ENCODE data around the gene SRGAP1. TPM values are rescaled to one million over a fixed set of nuclear protein-coding genes. Genes with fewer than 3 reads are reported as not detected.

The SRGAP1 gene
- polyA plus RNA-seq, 4 donors, result 2.2 to 8.5 (median 4.0) TPM

- 79 to 91% (median 88%) methylated on average over 1 of the region's 1 CpG for WGBS, 3 donors
- H3K27ac ChIP-seq (ENCODE audit: low read depth in 1 of 3, low read length in 2 of 3), result no peak overlapping the region
- FAIRE-seq, result no peak
- no peaks in the 10 kb centered on the region for H3K9me3 ChIP-seq (ENCODE audit: control insufficient read depth in 2 of 2, insufficient read depth in 1 of 2, low read depth in 1 of 2, low read length in 1 of 2)
- no peak for DNase-seq
- H3K4me3 ChIP-seq (ENCODE audit: low read depth in 1 of 3, low read length in 3 of 3), result no peak overlapping the region
- peaks cover 0 to 5% (median 0%) of the 10 kb centered on the region in 3 donors for H3K4me1 ChIP-seq (ENCODE audit: control insufficient read depth in 3 of 3, insufficient read depth in 2 of 3, low read depth in 1 of 3, low read length in 2 of 3)
- no peaks in the 10 kb centered on the region for H3K36me3 ChIP-seq (ENCODE audit: control insufficient read depth in 3 of 3, insufficient read depth in 2 of 3, low read depth in 1 of 3, low read length in 3 of 3)
- no peaks in the 10 kb centered on the region for H3K27me3 ChIP-seq (ENCODE audit: control insufficient read depth in 3 of 3, insufficient read depth in 3 of 3, low read length in 3 of 3)
Observed at GRCh38 chr12:63931703-63932102, 87.2 kb downstream of the SRGAP1 start.

- peaks cover 0 to 6% (median 0%) of the 10 kb centered on the region in 3 donors for H3K36me3 ChIP-seq (ENCODE audit: control insufficient read depth in 3 of 3, insufficient read depth in 2 of 3, low read depth in 1 of 3, low read length in 3 of 3)
- no peak overlapping the region for H3K27ac ChIP-seq (ENCODE audit: low read depth in 1 of 3, low read length in 2 of 3)
- H3K4me3 ChIP-seq (ENCODE audit: low read depth in 1 of 3, low read length in 3 of 3), result no peak overlapping the region
- DNase-seq (no peak), FAIRE-seq (no peak)
- WGBS, 3 donors, result 84 to 90% (median 84%) methylated on average over 7 of the region's 7 CpGs
- H3K4me1 ChIP-seq (ENCODE audit: control insufficient read depth in 3 of 3, insufficient read depth in 2 of 3, low read depth in 1 of 3, low read length in 2 of 3), result peaks cover 0 to 10% (median 0%) of the 10 kb centered on the region in 3 donors
- no peaks in the 10 kb centered on the region for H3K9me3 ChIP-seq (ENCODE audit: control insufficient read depth in 2 of 2, insufficient read depth in 1 of 2, low read depth in 1 of 2, low read length in 1 of 2)
- H3K27me3 ChIP-seq (ENCODE audit: control insufficient read depth in 3 of 3, insufficient read depth in 3 of 3, low read length in 3 of 3), result no peaks in the 10 kb centered on the region
Observed at GRCh38 chr12:63934936-63935335, 90.4 kb downstream of the SRGAP1 start.

GRCh38 chr12:63935361-63935760 is 90.9 kb downstream of the SRGAP1 start:
- peaks cover 0 to 6% (median 0%) of the 10 kb centered on the region in 3 donors for H3K36me3 ChIP-seq (ENCODE audit: control insufficient read depth in 3 of 3, insufficient read depth in 2 of 3, low read depth in 1 of 3, low read length in 3 of 3)
- no peaks in the 10 kb centered on the region for H3K27me3 ChIP-seq (ENCODE audit: control insufficient read depth in 3 of 3, insufficient read depth in 3 of 3, low read length in 3 of 3)
- DNase-seq (no peak), FAIRE-seq (no peak)
- H3K27ac ChIP-seq (ENCODE audit: low read depth in 1 of 3, low read length in 2 of 3), result no peak overlapping the region
- H3K4me1 ChIP-seq (ENCODE audit: control insufficient read depth in 3 of 3, insufficient read depth in 2 of 3, low read depth in 1 of 3, low read length in 2 of 3), result peaks cover 0 to 11% (median 0%) of the 10 kb centered on the region in 3 donors
- no peaks in the 10 kb centered on the region for H3K9me3 ChIP-seq (ENCODE audit: control insufficient read depth in 2 of 2, insufficient read depth in 1 of 2, low read depth in 1 of 2, low read length in 1 of 2)
- H3K4me3 ChIP-seq (ENCODE audit: low read depth in 1 of 3, low read length in 3 of 3), result no peak overlapping the region

- WGBS, 3 donors, result 86 to 92% (median 88%) methylated on average over 12 of the region's 12 CpGs
- no peaks in the 10 kb centered on the region for H3K27me3 ChIP-seq (ENCODE audit: control insufficient read depth in 3 of 3, insufficient read depth in 3 of 3, low read length in 3 of 3)
- peaks cover 0 to 6% (median 0%) of the 10 kb centered on the region in 3 donors for H3K36me3 ChIP-seq (ENCODE audit: control insufficient read depth in 3 of 3, insufficient read depth in 2 of 3, low read depth in 1 of 3, low read length in 3 of 3)
- H3K9me3 ChIP-seq (ENCODE audit: control insufficient read depth in 2 of 2, insufficient read depth in 1 of 2, low read depth in 1 of 2, low read length in 1 of 2), result no peaks in the 10 kb centered on the region
- FAIRE-seq, result no peak
- peaks cover 0 to 15% (median 0%) of the 10 kb centered on the region in 3 donors for H3K4me1 ChIP-seq (ENCODE audit: control insufficient read depth in 3 of 3, insufficient read depth in 2 of 3, low read depth in 1 of 3, low read length in 2 of 3)
- H3K4me3 ChIP-seq (ENCODE audit: low read depth in 1 of 3, low read length in 3 of 3), result no peak overlapping the region
- no peak overlapping the region for H3K27ac ChIP-seq (ENCODE audit: low read depth in 1 of 3, low read length in 2 of 3)
- DNase-seq, result no peak
Observed at GRCh38 chr12:63937378-63938316, 93.1 kb downstream of the SRGAP1 start.

GRCh38 chr12:63940310-63941005 is 96.0 kb downstream of the SRGAP1 start:
- DNase-seq, result no peak
- H3K4me1 ChIP-seq (ENCODE audit: control insufficient read depth in 3 of 3, insufficient read depth in 2 of 3, low read depth in 1 of 3, low read length in 2 of 3), result peaks cover 0 to 23% (median 0%) of the 10 kb centered on the region in 3 donors
- no peaks in the 10 kb centered on the region for H3K27me3 ChIP-seq (ENCODE audit: control insufficient read depth in 3 of 3, insufficient read depth in 3 of 3, low read length in 3 of 3)
- 37 to 66% (median 58%) methylated on average over 7 of the region's 7 CpGs for WGBS, 3 donors
- no peak overlapping the region for H3K4me3 ChIP-seq (ENCODE audit: low read depth in 1 of 3, low read length in 3 of 3)
- FAIRE-seq, result no peak
- no peaks in the 10 kb centered on the region for H3K9me3 ChIP-seq (ENCODE audit: control insufficient read depth in 2 of 2, insufficient read depth in 1 of 2, low read depth in 1 of 2, low read length in 1 of 2)
- H3K27ac ChIP-seq (ENCODE audit: low read depth in 1 of 3, low read length in 2 of 3), result peak overlapping the region in 1 of 3 donors; percentile 1
- peaks cover 0 to 9% (median 0%) of the 10 kb centered on the region in 3 donors for H3K36me3 ChIP-seq (ENCODE audit: control insufficient read depth in 3 of 3, insufficient read depth in 2 of 3, low read depth in 1 of 3, low read length in 3 of 3)

GRCh38 chr12:63941166-63941800 is 96.8 kb downstream of the SRGAP1 start:
- peaks cover 0 to 9% (median 0%) of the 10 kb centered on the region in 3 donors for H3K36me3 ChIP-seq (ENCODE audit: control insufficient read depth in 3 of 3, insufficient read depth in 2 of 3, low read depth in 1 of 3, low read length in 3 of 3)
- no peak overlapping the region for H3K27ac ChIP-seq (ENCODE audit: low read depth in 1 of 3, low read length in 2 of 3)
- peaks cover 0 to 20% (median 0%) of the 10 kb centered on the region in 3 donors for H3K4me1 ChIP-seq (ENCODE audit: control insufficient read depth in 3 of 3, insufficient read depth in 2 of 3, low read depth in 1 of 3, low read length in 2 of 3)
- no peaks in the 10 kb centered on the region for H3K9me3 ChIP-seq (ENCODE audit: control insufficient read depth in 2 of 2, insufficient read depth in 1 of 2, low read depth in 1 of 2, low read length in 1 of 2)
- DNase-seq, result no peak
- no peak overlapping the region for H3K4me3 ChIP-seq (ENCODE audit: low read depth in 1 of 3, low read length in 3 of 3)
- H3K27me3 ChIP-seq (ENCODE audit: control insufficient read depth in 3 of 3, insufficient read depth in 3 of 3, low read length in 3 of 3), result no peaks in the 10 kb centered on the region
- no peak for FAIRE-seq
- WGBS, 3 donors, result 78 to 89% (median 87%) methylated on average over 3 of the region's 3 CpGs

GRCh38 chr12:63941879-63942278 is 97.4 kb downstream of the SRGAP1 start:
- no peak for FAIRE-seq
- Histone ChIP-seq H3K27ac (ENCODE audit: low read depth in 1 of 3, low read length in 2 of 3) (no peak overlapping the region), H3K9me3 (ENCODE audit: control insufficient read depth in 2 of 2, insufficient read depth in 1 of 2, low read depth in 1 of 2, low read length in 1 of 2) (no peaks in the 10 kb centered on the region), H3K27me3 (ENCODE audit: control insufficient read depth in 3 of 3, insufficient read depth in 3 of 3, low read length in 3 of 3) (no peaks in the 10 kb centered on the region), H3K4me3 (ENCODE audit: low read depth in 1 of 3, low read length in 3 of 3) (no peak overlapping the region), H3K36me3 (ENCODE audit: control insufficient read depth in 3 of 3, insufficient read depth in 2 of 3, low read depth in 1 of 3, low read length in 3 of 3) (peaks cover 0 to 9% (median 0%) of the 10 kb centered on the region in 3 donors), H3K4me1 (ENCODE audit: control insufficient read depth in 3 of 3, insufficient read depth in 2 of 3, low read depth in 1 of 3, low read length in 2 of 3) (peaks cover 0 to 18% (median 0%) of the 10 kb centered on the region in 3 donors)
- DNase-seq, result no peak

Measured in small intestine (tissue), 7 donors.